ENCODE measurements around the gene SPATA6.

SPATA6 gene

DNA sequence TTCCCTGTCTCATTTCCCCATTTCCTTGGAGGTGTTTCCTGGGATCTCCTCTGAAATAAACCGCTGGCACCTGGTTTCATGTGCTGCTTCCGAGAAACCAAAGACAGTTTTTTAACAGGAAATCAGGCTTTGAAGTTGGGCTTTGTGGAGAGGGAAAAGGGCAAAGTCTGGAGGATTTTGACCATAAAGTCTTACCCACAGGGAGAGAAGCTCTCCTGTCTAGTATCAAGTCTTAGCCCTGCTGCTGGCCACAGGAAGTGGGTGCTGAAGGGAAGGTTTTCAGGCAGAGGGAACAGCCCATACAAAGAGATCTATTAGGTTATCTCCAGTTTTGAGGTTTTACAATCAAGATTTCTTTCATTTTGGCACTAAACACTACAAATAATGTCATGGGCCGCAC is 220.2 kb downstream of the SPATA6 start:
- no peak for DNase-seq (ENCODE audit: low read depth in 2 of 2)

DNA sequence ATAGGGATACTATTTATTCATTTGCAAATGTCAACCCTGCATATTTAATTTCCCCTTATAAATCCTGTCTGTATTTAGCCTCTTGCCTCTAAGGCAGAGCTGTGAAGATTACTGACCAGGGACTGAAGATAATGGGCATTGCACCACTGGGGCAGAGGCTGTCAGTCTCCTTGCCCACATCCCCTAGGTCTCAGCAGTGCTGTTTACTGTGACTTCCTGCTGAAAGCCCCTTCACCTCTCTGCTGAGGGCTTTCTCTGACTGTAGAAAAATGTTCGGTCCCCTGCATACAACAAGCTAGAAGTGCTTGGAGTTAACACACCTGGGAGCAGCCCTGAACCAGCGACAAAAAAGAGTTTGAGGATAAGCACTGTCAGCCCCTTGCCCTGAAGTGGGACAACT is 220.7 kb downstream of the SPATA6 start:
- no peak for DNase-seq (ENCODE audit: low read depth in 2 of 2)

DNA sequence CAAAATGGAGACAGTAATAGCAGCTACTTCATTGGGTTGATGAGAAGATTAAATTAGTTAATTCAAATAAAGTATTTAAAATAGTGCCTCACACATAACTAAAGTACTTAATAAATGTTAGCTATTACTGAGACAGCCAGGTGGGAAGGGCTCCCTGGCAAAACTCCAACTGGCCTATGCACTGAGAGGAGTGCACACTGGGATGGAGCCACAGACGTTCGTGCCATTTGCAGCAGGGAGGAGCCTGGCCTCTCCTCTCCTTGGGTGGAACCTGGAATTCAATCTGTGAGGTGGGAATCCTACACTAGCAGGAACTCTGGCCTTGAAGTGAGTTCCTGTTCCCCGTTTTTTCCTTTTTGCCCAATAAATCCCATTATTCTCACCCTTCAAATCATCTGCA is 221.4 kb downstream of the SPATA6 start:
- DNase-seq (ENCODE audit: low read depth in 2 of 2), result no peak

DNA sequence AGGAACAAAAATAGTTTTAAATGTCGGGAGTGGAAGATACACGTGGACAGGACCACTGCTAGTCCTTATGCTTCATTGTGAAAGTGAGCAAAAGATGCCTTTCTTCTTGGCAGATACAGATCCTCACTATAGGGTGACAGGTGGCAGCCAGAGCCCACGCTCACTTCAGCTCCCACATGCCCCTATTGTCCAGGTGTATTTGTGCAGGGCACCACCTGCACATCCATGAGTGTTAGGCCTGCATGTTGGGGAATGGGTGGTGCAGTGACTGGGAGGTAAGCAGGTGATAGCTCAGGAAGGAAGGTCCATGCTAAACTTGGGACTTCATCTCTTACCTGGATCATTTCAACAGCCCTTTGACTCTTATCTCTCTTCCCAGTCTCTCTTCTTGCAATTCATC is 222.1 kb downstream of the SPATA6 start:
- no peak for DNase-seq (ENCODE audit: low read depth in 2 of 2)

DNA sequence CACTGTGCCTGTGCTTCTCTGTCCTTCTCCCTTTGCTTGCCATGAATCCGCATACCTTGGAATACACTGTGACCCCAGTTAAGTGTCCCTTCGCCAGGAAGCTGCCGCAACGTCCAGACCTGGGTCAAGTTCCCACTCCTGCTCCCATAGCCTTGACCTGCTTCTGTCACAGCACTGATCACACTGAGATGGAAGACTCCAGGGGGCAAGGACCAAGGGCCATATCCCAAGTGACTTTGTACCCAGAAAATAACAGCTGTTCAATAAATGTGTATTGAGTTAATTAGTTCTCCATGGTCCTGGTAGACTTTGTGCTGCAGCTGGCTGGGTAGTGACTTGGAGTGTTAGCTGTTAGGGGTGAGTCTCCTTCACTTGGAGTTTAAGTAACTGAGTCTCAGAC is 223.6 kb downstream of the SPATA6 start:
- no peak for DNase-seq (ENCODE audit: low read depth in 2 of 2)

DNA sequence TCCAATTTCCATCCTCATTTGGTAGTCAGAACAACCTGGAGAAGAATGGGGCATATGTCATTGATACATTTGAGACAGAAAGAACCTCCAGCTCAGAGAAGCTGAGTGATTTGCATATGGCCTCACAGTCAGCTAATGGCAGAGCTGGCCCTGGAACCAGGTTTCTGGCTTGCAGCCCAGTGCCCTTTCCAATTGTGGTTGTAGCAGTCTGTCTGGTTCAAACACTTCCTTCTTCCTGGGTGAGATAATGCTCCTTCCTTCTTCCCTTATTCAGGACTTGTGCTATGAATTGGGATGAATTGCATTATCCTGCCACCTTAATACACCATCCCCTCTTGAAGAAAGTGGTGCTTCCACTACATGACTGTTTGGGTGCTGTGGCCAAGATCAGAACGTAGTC is 225.3 kb downstream of the SPATA6 start:
- DNase-seq (ENCODE audit: low read depth in 2 of 2), result no peak
